ENCODE measurements around the gene TULP4.

DNA sequence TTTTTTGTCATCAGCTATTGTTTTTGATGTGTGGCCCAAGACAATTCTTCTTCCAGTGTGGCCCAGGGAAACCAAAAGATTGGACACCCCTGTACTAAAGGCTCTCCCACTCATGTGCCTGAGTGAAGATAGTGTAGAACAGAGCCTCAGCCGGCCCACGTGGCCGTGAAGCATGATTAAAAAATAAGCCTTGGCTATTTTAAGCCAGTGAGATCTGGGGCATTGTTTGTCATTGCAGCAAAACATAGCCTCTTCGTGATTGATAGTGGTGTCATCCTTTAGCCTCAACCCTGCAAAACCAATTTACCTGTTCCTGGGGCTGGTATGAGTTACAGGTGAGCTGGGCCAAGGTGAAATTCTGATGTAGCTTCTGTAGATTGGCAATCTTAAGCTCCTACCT lies 85.3 kb downstream of the TULP4 start:
- TF ChIP-seq, protein P1, sequence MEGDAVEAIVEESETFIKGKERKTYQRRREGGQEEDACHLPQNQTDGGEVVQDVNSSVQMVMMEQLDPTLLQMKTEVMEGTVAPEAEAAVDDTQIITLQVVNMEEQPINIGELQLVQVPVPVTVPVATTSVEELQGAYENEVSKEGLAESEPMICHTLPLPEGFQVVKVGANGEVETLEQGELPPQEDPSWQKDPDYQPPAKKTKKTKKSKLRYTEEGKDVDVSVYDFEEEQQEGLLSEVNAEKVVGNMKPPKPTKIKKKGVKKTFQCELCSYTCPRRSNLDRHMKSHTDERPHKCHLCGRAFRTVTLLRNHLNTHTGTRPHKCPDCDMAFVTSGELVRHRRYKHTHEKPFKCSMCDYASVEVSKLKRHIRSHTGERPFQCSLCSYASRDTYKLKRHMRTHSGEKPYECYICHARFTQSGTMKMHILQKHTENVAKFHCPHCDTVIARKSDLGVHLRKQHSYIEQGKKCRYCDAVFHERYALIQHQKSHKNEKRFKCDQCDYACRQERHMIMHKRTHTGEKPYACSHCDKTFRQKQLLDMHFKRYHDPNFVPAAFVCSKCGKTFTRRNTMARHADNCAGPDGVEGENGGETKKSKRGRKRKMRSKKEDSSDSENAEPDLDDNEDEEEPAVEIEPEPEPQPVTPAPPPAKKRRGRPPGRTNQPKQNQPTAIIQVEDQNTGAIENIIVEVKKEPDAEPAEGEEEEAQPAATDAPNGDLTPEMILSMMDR (tag by site-specific recombination; IDR thresholded peaks at IDR 0.05) = no peak
- TF ChIP-seq, protein P2, sequence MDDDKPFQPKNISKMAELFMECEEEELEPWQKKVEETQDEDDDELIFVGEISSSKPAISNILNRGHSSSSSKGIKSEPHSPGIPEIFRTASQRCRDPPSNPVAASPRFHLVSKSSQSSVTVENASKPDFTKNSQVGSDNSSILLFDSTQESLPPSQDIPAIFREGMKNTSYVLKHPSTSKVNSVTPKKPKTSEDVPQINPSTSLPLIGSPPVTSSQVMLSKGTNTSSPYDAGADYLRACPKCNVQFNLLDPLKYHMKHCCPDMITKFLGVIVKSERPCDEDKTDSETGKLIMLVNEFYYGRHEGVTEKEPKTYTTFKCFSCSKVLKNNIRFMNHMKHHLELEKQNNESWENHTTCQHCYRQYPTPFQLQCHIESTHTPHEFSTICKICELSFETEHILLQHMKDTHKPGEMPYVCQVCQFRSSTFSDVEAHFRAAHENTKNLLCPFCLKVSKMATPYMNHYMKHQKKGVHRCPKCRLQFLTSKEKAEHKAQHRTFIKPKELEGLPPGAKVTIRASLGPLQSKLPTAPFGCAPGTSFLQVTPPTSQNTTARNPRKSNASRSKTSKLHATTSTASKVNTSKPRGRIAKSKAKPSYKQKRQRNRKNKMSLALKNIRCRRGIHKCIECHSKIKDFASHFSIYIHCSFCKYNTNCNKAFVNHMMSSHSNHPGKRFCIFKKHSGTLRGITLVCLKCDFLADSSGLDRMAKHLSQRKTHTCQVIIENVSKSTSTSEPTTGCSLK (tag by site-specific recombination; IDR thresholded peaks at IDR 0.05) = no peak
- TF ChIP-seq KLF9 (tag by site-specific recombination; IDR thresholded peaks at IDR 0.05; ENCODE audit: low read depth) = no peak
- TF ChIP-seq ZNF223 (tag by site-specific recombination; IDR thresholded peaks at IDR 0.05) = no peak
- no peak for TF ChIP-seq ZBTB1 (tag by site-specific recombination; IDR thresholded peaks at IDR 0.05)
- no peak for TF ChIP-seq ZNF121 (tag by site-specific recombination; IDR thresholded peaks at IDR 0.05)
- TF ChIP-seq, protein P3, sequence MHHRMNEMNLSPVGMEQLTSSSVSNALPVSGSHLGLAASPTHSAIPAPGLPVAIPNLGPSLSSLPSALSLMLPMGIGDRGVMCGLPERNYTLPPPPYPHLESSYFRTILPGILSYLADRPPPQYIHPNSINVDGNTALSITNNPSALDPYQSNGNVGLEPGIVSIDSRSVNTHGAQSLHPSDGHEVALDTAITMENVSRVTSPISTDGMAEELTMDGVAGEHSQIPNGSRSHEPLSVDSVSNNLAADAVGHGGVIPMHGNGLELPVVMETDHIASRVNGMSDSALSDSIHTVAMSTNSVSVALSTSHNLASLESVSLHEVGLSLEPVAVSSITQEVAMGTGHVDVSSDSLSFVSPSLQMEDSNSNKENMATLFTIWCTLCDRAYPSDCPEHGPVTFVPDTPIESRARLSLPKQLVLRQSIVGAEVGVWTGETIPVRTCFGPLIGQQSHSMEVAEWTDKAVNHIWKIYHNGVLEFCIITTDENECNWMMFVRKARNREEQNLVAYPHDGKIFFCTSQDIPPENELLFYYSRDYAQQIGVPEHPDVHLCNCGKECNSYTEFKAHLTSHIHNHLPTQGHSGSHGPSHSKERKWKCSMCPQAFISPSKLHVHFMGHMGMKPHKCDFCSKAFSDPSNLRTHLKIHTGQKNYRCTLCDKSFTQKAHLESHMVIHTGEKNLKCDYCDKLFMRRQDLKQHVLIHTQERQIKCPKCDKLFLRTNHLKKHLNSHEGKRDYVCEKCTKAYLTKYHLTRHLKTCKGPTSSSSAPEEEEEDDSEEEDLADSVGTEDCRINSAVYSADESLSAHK (tag by site-specific recombination; IDR thresholded peaks at IDR 0.05) = no peak
- TF ChIP-seq, protein P4, sequence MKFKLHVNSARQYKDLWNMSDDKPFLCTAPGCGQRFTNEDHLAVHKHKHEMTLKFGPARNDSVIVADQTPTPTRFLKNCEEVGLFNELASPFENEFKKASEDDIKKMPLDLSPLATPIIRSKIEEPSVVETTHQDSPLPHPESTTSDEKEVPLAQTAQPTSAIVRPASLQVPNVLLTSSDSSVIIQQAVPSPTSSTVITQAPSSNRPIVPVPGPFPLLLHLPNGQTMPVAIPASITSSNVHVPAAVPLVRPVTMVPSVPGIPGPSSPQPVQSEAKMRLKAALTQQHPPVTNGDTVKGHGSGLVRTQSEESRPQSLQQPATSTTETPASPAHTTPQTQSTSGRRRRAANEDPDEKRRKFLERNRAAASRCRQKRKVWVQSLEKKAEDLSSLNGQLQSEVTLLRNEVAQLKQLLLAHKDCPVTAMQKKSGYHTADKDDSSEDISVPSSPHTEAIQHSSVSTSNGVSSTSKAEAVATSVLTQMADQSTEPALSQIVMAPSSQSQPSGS (tag by site-specific recombination; IDR thresholded peaks at IDR 0.05; ENCODE audit: low read depth) = no peak
- TF ChIP-seq ZNF335 (tag by site-specific recombination; conservative IDR thresholded peaks at IDR 0.05) = no peak

Measured in HEK293 (cell line).